Nephron (organoid): ENCODE results near the gene TBPL1.

Experiments
- H3K27ac Mint-ChIP-seq, 3 experiments: 2 replicates each; pipeline ENCODE4 v1.8.0; 2020; ENCODE audit warnings: mixed read lengths in 3 of 3, mild to moderate bottlenecking in 2 of 3, moderate library complexity in 1 of 3
- H3K27me3 Mint-ChIP-seq: 2 replicates; pipeline ENCODE4 v1.8.0; 2021; ENCODE audit warnings: low read depth, mild to moderate bottlenecking, moderate library complexity, mixed read lengths
- H3K36me3 Mint-ChIP-seq: 2 replicates; pipeline ENCODE4 v1.8.0; 2020; ENCODE audit warnings: low read depth, mixed read lengths
- H3K4me1 Mint-ChIP-seq: 2 replicates; pipeline ENCODE4 v1.8.0; 2020; ENCODE audit warnings: mixed read lengths
- H3K4me3 Mint-ChIP-seq, 3 experiments: 2 replicates each; pipeline ENCODE4 v1.8.0; 2020; ENCODE audit warnings: mild to moderate bottlenecking in 3 of 3, mixed read lengths in 3 of 3, moderate library complexity in 2 of 3
- H3K9me3 Mint-ChIP-seq: 2 replicates; pipeline ENCODE4 v1.8.0; 2020; ENCODE audit warnings: mixed read lengths
- TF ChIP-seq, protein P1 (sequence below), 3 experiments: fragments of 200-600 bp; sonication (generic); IDR thresholded peaks; one replicate each; pipeline ENCODE4 v1.5.0; 2021; ENCODE audit warnings: antibody characterized with exemption in 3 of 3; ENCODE audit not compliant: unreplicated experiment in 3 of 3

Gene TBPL1

DNA sequence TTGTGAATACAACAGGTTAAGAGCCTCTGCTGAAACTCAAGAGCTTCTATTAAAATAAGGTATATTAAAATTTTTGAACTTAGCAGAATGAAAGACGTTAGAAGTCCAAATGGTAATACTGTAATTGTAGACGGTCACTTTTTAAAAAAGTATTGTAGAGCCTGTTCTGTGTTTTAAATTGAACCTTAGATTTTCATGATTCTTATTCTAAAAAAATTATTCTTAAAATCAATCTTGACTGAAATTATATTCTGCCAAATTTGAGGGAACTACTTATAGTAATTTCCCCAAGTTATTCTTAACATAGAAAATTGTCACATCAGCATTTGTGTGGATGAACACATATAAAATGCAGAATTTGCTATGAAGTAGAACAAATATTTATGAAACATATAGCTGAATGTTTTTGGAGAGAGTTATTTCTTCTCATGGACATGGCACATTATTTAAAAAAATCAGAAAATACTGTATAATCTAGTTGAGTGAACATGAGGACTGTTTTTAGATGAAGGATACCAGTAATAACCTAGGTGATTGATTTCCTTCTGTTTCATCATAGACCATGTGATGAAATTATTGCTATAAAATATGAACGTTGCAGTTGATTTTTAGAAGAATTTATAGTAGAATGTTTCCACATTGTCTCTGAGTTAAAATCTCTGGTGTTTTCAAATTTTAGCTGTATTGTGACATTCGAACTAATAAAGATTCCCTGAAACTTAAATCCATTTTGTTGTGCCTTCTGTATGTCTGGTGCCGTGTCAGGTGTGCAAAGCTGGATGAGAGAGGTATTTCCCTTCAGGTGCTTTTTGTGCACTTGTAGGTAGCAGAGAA lies 2.8 kb downstream of the TBPL1 start:
- TF ChIP-seq, protein P1, sequence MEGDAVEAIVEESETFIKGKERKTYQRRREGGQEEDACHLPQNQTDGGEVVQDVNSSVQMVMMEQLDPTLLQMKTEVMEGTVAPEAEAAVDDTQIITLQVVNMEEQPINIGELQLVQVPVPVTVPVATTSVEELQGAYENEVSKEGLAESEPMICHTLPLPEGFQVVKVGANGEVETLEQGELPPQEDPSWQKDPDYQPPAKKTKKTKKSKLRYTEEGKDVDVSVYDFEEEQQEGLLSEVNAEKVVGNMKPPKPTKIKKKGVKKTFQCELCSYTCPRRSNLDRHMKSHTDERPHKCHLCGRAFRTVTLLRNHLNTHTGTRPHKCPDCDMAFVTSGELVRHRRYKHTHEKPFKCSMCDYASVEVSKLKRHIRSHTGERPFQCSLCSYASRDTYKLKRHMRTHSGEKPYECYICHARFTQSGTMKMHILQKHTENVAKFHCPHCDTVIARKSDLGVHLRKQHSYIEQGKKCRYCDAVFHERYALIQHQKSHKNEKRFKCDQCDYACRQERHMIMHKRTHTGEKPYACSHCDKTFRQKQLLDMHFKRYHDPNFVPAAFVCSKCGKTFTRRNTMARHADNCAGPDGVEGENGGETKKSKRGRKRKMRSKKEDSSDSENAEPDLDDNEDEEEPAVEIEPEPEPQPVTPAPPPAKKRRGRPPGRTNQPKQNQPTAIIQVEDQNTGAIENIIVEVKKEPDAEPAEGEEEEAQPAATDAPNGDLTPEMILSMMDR (IDR thresholded peaks at IDR 0.05; ENCODE audit: unreplicated experiment in 3 of 3): no peak
- Mint-ChIP-seq H3K27me3 (no peaks in the 10 kb centered on the region), H3K9me3 (no peaks in the 10 kb centered on the region), H3K4me1 (peaks cover 33% of the 10 kb centered on the region), H3K27ac (peak overlapping the region in 1 of 3 experiments; percentile 46), H3K4me3 (peak overlapping the region; percentile 87 to 97 (median 94)), H3K36me3 (no peaks in the 10 kb centered on the region)

DNA sequence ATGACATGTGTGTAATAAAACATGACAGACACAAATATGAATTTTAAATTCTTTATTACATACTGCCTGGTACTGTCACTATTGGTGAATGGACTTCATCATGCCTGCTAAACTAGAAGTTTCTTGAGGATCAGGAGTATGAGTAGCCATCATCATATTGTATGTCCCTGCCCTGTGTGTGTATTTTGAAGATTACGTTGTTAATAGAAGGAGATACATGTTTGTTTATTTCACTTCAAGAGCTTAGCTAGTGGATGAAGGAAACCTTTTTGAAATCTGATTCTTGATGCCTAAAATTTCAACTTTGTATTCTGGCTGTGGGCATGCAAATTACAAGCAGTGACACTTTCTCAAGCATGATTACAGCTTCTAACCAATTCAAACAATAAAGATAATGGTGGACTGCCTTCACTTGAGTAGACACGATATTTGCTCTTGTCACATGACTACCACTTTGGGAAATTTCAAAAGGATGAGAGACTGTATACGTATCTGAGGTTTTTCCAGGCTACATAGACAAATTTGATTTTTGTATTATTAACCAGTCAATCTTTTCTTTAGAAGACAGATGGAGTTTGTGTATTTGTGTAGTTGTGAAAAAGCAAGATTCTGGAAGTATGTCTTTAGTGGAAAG lies 3.5 kb downstream of the TBPL1 start:
- H3K4me3 Mint-ChIP-seq: peak overlapping the region in 2 of 3 experiments; percentile 9 to 63
- no peaks in the 10 kb centered on the region for H3K27me3 Mint-ChIP-seq
- no peak overlapping the region for H3K27ac Mint-ChIP-seq
- peaks cover 28% of the 10 kb centered on the region for H3K4me1 Mint-ChIP-seq
- no peaks in the 10 kb centered on the region for H3K9me3 Mint-ChIP-seq
- H3K36me3 Mint-ChIP-seq: no peaks in the 10 kb centered on the region
- TF ChIP-seq, protein P1 (IDR thresholded peaks at IDR 0.05; ENCODE audit: unreplicated experiment in 3 of 3): no peak

DNA sequence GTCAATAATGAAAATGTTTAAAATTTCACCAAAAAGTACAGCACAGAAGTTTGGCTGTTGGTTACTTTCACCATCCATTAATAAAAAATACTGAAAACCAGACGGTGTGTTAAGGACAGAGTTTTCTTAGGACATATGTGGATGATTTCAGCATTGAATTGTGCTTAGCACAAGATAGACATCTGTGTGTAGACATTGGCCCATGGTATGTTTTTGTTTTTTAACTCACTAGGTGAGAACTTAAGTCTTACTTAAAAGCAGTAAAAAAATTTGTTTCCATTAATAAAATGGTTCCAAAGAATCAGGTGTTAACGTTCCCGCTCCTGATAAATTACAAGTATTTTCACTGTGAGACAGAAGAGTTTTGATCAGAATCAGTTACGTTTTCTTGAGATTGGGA lies 4.2 kb downstream of the TBPL1 start:
- TF ChIP-seq, protein P1 (IDR thresholded peaks at IDR 0.05; ENCODE audit: unreplicated experiment in 3 of 3): no peak
- H3K27ac Mint-ChIP-seq: no peak overlapping the region
- no peaks in the 10 kb centered on the region for H3K36me3 Mint-ChIP-seq
- H3K4me3 Mint-ChIP-seq: no peak overlapping the region
- H3K27me3 Mint-ChIP-seq: no peaks in the 10 kb centered on the region
- H3K4me1 Mint-ChIP-seq: peaks cover 31% of the 10 kb centered on the region
- H3K9me3 Mint-ChIP-seq: no peaks in the 10 kb centered on the region

DNA sequence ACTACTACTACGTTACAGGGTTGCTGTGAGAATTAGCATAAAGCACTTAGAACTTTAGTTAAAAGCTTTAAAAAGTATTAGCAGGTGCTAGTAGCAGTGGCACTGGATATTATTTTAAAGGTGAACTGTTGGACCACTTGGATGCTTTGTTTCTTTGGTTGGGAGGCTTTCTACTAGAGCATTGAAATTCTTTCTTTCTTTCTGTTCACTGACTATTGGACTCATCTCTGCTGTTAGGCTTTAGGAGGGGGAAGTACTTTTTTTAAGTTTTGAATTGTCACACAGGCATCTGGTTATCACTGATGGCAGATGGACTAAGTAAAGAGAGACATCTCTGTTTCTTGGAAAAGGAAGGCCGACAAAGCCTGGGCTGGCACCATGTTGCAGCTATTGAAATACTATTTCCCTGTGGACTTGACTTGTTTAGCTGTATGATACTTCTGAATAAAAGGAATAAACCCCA lies 4.8 kb downstream of the TBPL1 start:
- H3K4me1 Mint-ChIP-seq: peaks cover 31% of the 10 kb centered on the region
- H3K4me3 Mint-ChIP-seq: no peak overlapping the region
- peaks cover 2% of the 10 kb centered on the region for H3K36me3 Mint-ChIP-seq
- H3K27me3 Mint-ChIP-seq: no peaks in the 10 kb centered on the region
- H3K9me3 Mint-ChIP-seq: no peaks in the 10 kb centered on the region
- TF ChIP-seq, protein P1 (IDR thresholded peaks at IDR 0.05; ENCODE audit: unreplicated experiment in 3 of 3): no peak
- H3K27ac Mint-ChIP-seq: no peak overlapping the region

DNA sequence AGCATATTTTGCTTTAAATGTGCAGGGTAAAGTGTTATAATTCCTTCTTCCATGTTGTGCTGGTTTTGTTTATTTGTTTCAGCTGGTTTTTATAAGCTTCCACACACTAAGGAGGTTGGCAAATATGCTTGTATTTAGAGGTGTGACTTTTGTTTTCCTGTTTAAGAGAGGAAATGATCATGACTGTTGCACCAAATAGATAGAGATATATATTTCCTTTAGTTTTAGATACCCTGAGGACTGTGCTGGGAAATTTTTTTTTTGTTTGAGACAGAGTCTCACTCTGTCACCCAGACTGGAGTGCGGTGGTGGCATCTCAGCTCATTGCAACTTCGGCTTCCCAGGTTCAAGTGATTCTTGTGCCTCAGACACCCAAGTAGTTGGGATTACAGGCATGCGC lies 5.8 kb downstream of the TBPL1 start:
- H3K27ac Mint-ChIP-seq: no peak overlapping the region
- H3K27me3 Mint-ChIP-seq: no peaks in the 10 kb centered on the region
- peaks cover 29% of the 10 kb centered on the region for H3K4me1 Mint-ChIP-seq
- H3K4me3 Mint-ChIP-seq: no peak overlapping the region
- no peaks in the 10 kb centered on the region for H3K9me3 Mint-ChIP-seq
- TF ChIP-seq, protein P1 (IDR thresholded peaks at IDR 0.05; ENCODE audit: unreplicated experiment in 3 of 3): no peak
- peaks cover 4% of the 10 kb centered on the region for H3K36me3 Mint-ChIP-seq
